Umbilical cord (tissue), 2 donors: ENCODE data around the gene ZNF462. TPM values are rescaled to one million over a fixed set of nuclear protein-coding genes. Genes with fewer than 3 reads are reported as not detected.

ENCODE experiments used
- DNase-seq: peaks from one replicate; pipeline ENCODE4 v3.0.0-alpha.2; 2015; ENCODE audit warnings: low spot score
- total RNA-seq: library from RNA; depleted of rRNA; stranded (reverse); fragments of >200 nt; gene quantifications from one replicate; pipeline ENCODE4 v1.2.3, GENCODE V29; 2014; ENCODE audit warnings: low replicate concordance; ENCODE audit not compliant: insufficient read depth

ZNF462 gene
- total RNA-seq, 1 donor from 2014 or later: 25.3 TPM

GRCh38 chr9:107054146-107054545 lies 191.2 kb downstream of the ZNF462 start:
- DNase-seq: no peak

- no peak for DNase-seq
Observed at GRCh38 chr9:107059220-107059619, 196.3 kb downstream of the ZNF462 start.

GRCh38 chr9:107060062-107060461 lies 197.1 kb downstream of the ZNF462 start:
- no peak for DNase-seq
